Esophagus muscularis mucosa (tissue), 4 donors: Measurements from ENCODE around the gene SLC25A13. TPM values are rescaled to one million over a fixed set of nuclear protein-coding genes. Genes with fewer than 3 reads are reported as not detected.

Experiments
- DNase-seq: peaks from one replicate; pipeline ENCODE4 v3.0.0-alpha.2; 2017; ENCODE audit errors: extremely low spot score
- H3K27ac ChIP-seq, 4 donors: fragments of 200-600 bp; sonication (generic); replicated peaks in 1 of 4; 1 replicate in 3 of 4; 2 replicates in 1 of 4; pipeline ENCODE4 v1.5.1; 2016 to 2019; ENCODE audit warnings: mild to moderate bottlenecking in 1 of 4
- H3K27me3 ChIP-seq, 4 donors: fragments of 200-600 bp; sonication (generic); one replicate each; pipeline versions ENCODE4 v1.5.1 to v1.6.0; 2016 to 2019
- H3K36me3 ChIP-seq, 4 donors: fragments of 200-600 bp; sonication (generic); one replicate each; pipeline ENCODE4 v1.5.1; 2016 to 2019
- H3K4me1 ChIP-seq, 4 donors: fragments of 200-600 bp; sonication (generic); one replicate each; pipeline ENCODE4 v1.5.1; 2016 to 2019
- H3K4me3 ChIP-seq, 4 donors: fragments of 200-600 bp; sonication (generic); 1 replicate in 2 of 4; 2 replicates in 2 of 4; pipeline ENCODE4 v1.5.1; 2016 to 2019; ENCODE audit warnings: mild to moderate bottlenecking in 4 of 4, moderate library complexity in 1 of 4
- H3K9me3 ChIP-seq, 4 donors: fragments of 200-600 bp; sonication (generic); 1 replicate in 3 of 4; 2 replicates in 1 of 4; pipeline ENCODE4 v1.5.1; 2016 to 2019
- CTCF ChIP-seq, 3 experiments: fragments of 200-600 bp in 2 of 3; fragments of 450-650 bp in 1 of 3; sonication (generic) in 2 of 3; IDR thresholded peaks; one replicate each; pipeline ENCODE4 v1.5.1; 2017 to 2019; ENCODE audit warnings: antibody characterized with exemption in 3 of 3, mild to moderate bottlenecking in 2 of 3, moderate library complexity in 1 of 3
- EP300 ChIP-seq: sonication (generic); formaldehyde crosslinking; IDR thresholded peaks from one replicate; pipeline ENCODE4 v1.6.1; 2017; ENCODE audit warnings: antibody characterized with exemption
- POLR2A ChIP-seq: fragments of 450-650 bp; IDR thresholded peaks from one replicate; pipeline ENCODE4 v1.6.1; 2017; ENCODE audit warnings: antibody characterized with exemption, moderate library complexity, mild to moderate bottlenecking, low read depth
- POLR2AphosphoS5 ChIP-seq, 2 donors: sonication (generic); formaldehyde crosslinking; IDR thresholded peaks; one replicate each; pipeline ENCODE4 v1.6.1; 2017; ENCODE audit warnings: antibody characterized with exemption in 2 of 2
- WGBS: methylation state at CpG from one replicate; pipeline ENCODE4 v1.1.5; 2018; 5-methylcytosine and 5-hydroxymethylcytosine counted together
- intact Hi-C: fragments of 100-400 bp; cut with DNase I; formaldehyde crosslinking; loops from one replicate; pipeline ENCODE4 v1.15.1; 2023
- total RNA-seq, 4 donors: library from RNA; depleted of rRNA; stranded (reverse); fragments of >200 nt; gene quantifications; one replicate each; pipeline versions ENCODE4 v1.1.0 to v1.2.1, GENCODE V29; 2016

Gene SLC25A13
- total RNA-seq, 4 donors from 2014 or later = 8.6 to 17.4 (median 14.4) TPM

- WGBS = 25% methylated on average over 1 of the region's 1 CpG
- no peaks in the 10 kb centered on the region for H3K9me3 ChIP-seq
- H3K36me3 ChIP-seq = peaks cover 0 to under 1% (median 0%) of the 10 kb centered on the region in 4 donors
- H3K27ac ChIP-seq = no peak overlapping the region
- no peak overlapping the region for H3K4me3 ChIP-seq
- H3K4me1 ChIP-seq = no peaks in the 10 kb centered on the region
- intact Hi-C loops = no loop called here
- no peak for DNase-seq
- H3K27me3 ChIP-seq = no peaks in the 10 kb centered on the region
- TF ChIP-seq POLR2A (no peak), EP300 (no peak)
These were observed 228.5 kb downstream of the SLC25A13 start for GRCh38 chr7:96093435-96093834.

- Histone ChIP-seq H3K9me3 (no peaks in the 10 kb centered on the region), H3K36me3 (no peaks in the 10 kb centered on the region), H3K27ac (no peak overlapping the region), H3K4me3 (no peak overlapping the region), H3K27me3 (no peaks in the 10 kb centered on the region), H3K4me1 (no peaks in the 10 kb centered on the region)
- intact Hi-C loops = no loop called here
- 83% methylated on average over 6 of the region's 6 CpGs for WGBS
- TF ChIP-seq CTCF (IDR thresholded peaks at IDR 0.05) (no peak), EP300 (no peak), POLR2AphosphoS5 (IDR thresholded peaks at IDR 0.05) (no peak), POLR2A (no peak)
- no peak for DNase-seq
These were observed 231.1 kb downstream of the SLC25A13 start for GRCh38 chr7:96090756-96091155.

GRCh38 chr7:96089511-96089910 lies 232.4 kb downstream of the SLC25A13 start:
- Histone ChIP-seq H3K9me3 (no peaks in the 10 kb centered on the region), H3K4me1 (no peaks in the 10 kb centered on the region), H3K4me3 (no peak overlapping the region), H3K27ac (no peak overlapping the region), H3K27me3 (no peaks in the 10 kb centered on the region), H3K36me3 (no peaks in the 10 kb centered on the region)
- TF ChIP-seq EP300 (no peak), POLR2AphosphoS5 (IDR thresholded peaks at IDR 0.05) (no peak), POLR2A (no peak), CTCF (IDR thresholded peaks at IDR 0.05) (no peak)
- intact Hi-C loops = no loop called here
- WGBS = 63% methylated on average over 3 of the region's 3 CpGs
- no peak for DNase-seq

- no peaks in the 10 kb centered on the region for H3K9me3 ChIP-seq
- H3K27me3 ChIP-seq = no peaks in the 10 kb centered on the region
- no peak overlapping the region for H3K4me3 ChIP-seq
- H3K4me1 ChIP-seq = no peaks in the 10 kb centered on the region
- TF ChIP-seq EP300 = no peak
- intact Hi-C loops = no loop called here
- H3K27ac ChIP-seq = no peak overlapping the region
- H3K36me3 ChIP-seq = no peaks in the 10 kb centered on the region
- 72% methylated on average over 5 of the region's 5 CpGs for WGBS
- no peak for DNase-seq
These were observed 233.3 kb downstream of the SLC25A13 start for GRCh38 chr7:96088579-96088978.

- TF ChIP-seq CTCF (IDR thresholded peaks at IDR 0.05) (no peak), POLR2AphosphoS5 (IDR thresholded peaks at IDR 0.05) (no peak), POLR2A (no peak), EP300 (no peak)
- no peaks in the 10 kb centered on the region for H3K36me3 ChIP-seq
- intact Hi-C loops = no loop called here
These were observed 235.9 kb downstream of the SLC25A13 start for GRCh38 chr7:96085953-96086352.

GRCh38 chr7:96084881-96085553 lies 236.9 kb downstream of the SLC25A13 start:
- Histone ChIP-seq H3K27me3 (no peaks in the 10 kb centered on the region), H3K27ac (no peak overlapping the region), H3K36me3 (no peaks in the 10 kb centered on the region), H3K9me3 (no peaks in the 10 kb centered on the region), H3K4me1 (no peaks in the 10 kb centered on the region), H3K4me3 (no peak overlapping the region)
- WGBS = 80% methylated on average over 1 of the region's 1 CpG
- DNase-seq = no peak
- TF ChIP-seq CTCF (IDR thresholded peaks at IDR 0.05) = no peak
- TF ChIP-seq EP300 = no peak
- TF ChIP-seq POLR2AphosphoS5 (IDR thresholded peaks at IDR 0.05) = no peak
- no peak for TF ChIP-seq POLR2A
- intact Hi-C loops = no loop called here

More at GRCh38 chr7:96085953-96086352, 235.9 kb downstream of the SLC25A13 start:
- Histone ChIP-seq H3K27ac (no peak overlapping the region), H3K4me3 (no peak overlapping the region), H3K27me3 (no peaks in the 10 kb centered on the region), H3K9me3 (no peaks in the 10 kb centered on the region), H3K4me1 (no peaks in the 10 kb centered on the region)
- DNase-seq = no peak
- 85% methylated on average over 3 of the region's 3 CpGs for WGBS
